ENCODE data around the gene RTTN. TPM values are rescaled to one million over a fixed set of nuclear protein-coding genes. Genes with fewer than 3 reads are reported as not detected.

Gene RTTN
- total RNA-seq, 1 experiment from 2014 or later, result 21.5 TPM

DNA sequence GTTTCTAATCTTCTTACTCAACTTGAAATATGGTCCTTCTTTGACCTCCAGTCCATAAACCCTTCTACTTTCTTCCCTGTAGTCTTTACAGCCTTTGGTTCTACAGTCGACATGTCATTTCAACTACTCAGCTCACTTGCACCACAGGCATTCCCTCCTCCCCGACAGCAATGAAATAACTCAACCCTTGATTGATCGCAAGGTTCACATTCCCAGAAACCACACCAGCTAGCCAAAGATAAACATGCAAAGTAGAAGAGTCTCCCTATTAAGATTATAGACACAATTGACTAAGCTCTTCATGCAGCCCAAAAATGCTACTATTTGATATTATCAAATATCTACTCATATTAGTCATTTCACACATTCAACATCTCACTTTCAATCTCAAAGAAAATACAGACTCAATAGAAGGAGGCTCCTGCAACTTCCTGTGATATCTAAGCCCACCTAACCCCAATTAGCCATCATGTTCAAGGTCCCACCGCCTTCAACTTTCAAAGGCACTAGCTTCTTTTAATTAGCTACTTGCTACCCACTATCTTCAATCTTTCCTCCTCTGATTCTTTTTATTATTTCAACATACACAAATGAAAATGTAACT, 50.8 kb downstream of the RTTN start (continued):
- TF ChIP-seq FOXP4 (CRISPR knock-in tag; IDR thresholded peaks at IDR 0.05) (no peak), SOX15 (CRISPR knock-in tag; IDR thresholded peaks at IDR 0.05) (no peak), ZNF671 (CRISPR knock-in tag; IDR thresholded peaks at IDR 0.05) (no peak), ATF6 (CRISPR knock-in tag; IDR thresholded peaks at IDR 0.05) (no peak), CREB1 (CRISPR knock-in tag; IDR thresholded peaks at IDR 0.05) (no peak), GABPB1 (CRISPR knock-in tag; IDR thresholded peaks at IDR 0.05) (no peak), JUN (CRISPR knock-in tag; IDR thresholded peaks at IDR 0.05) (no peak), NFE2L1 (CRISPR knock-in tag; IDR thresholded peaks at IDR 0.05) (no peak)

DNA sequence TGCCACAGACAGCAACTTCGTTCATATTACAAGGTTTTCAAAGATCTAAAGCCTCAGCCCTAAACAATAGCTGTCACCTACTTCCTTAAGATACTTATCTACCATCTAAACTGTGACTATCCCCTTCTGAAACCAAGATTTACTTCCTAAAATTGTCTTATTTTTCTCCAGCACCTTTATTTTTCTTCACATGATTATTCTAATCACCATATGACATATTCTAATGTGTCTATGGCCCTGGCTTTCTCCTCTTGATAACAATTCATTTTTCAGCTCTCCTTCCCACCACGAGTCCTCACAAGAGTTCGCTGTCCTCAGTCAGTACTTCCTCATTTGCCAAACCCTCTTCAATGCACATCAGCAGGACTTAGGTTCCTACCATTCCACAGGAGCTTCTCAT, 53.9 kb downstream of the RTTN start:
- peaks cover 6% of the 10 kb centered on the region for H3K4me1 Mint-ChIP-seq
- no peak for DNase-seq (ENCODE audit: low spot score)
- H3K27ac Mint-ChIP-seq, result no peak overlapping the region
- no peaks in the 10 kb centered on the region for H3K27me3 Mint-ChIP-seq (ENCODE audit: low read depth)
- peaks cover 13% of the 10 kb centered on the region for H3K9me3 Mint-ChIP-seq
- ChIA-PET CTCF (no interaction called here), POLR2A (no interaction called here)
- TF ChIP-seq JUN (CRISPR knock-in tag; IDR thresholded peaks at IDR 0.05) (no peak), KAT7 (CRISPR knock-in tag; IDR thresholded peaks at IDR 0.05; ENCODE audit: borderline replicate concordance) (no peak)
- no peak overlapping the region for H3K4me3 Mint-ChIP-seq
- peaks cover 15% of the 10 kb centered on the region for H3K36me3 Mint-ChIP-seq
- no peak for ATAC-seq

- Mint-ChIP-seq H3K9me3 (no peaks in the 10 kb centered on the region), H3K36me3 (peaks cover under 1% of the 10 kb centered on the region; the same call in 1 of the 2 replicates), H3K27ac (no peak overlapping the region), H3K4me3 (no peak overlapping the region), H3K27me3 (ENCODE audit: low read depth) (no peaks in the 10 kb centered on the region), H3K4me1 (no peaks in the 10 kb centered on the region)
- no peak for DNase-seq (ENCODE audit: low spot score)
- ChIA-PET POLR2A (no interaction called here), CTCF (no interaction called here)
- ATAC-seq, result no peak
- TF ChIP-seq USF1 (CRISPR knock-in tag; IDR thresholded peaks at IDR 0.05) (no peak), EMX1 (CRISPR knock-in tag; IDR thresholded peaks at IDR 0.05) (no peak), ZNF232 (CRISPR knock-in tag; IDR thresholded peaks at IDR 0.05) (no peak), ZBTB43 (CRISPR knock-in tag; IDR thresholded peaks at IDR 0.05) (no peak), TEAD4 (CRISPR knock-in tag; IDR thresholded peaks at IDR 0.05) (no peak), ZNF219 (CRISPR knock-in tag; IDR thresholded peaks at IDR 0.05; ENCODE audit: borderline replicate concordance) (no peak)
- TF ChIP-seq, protein P1, sequence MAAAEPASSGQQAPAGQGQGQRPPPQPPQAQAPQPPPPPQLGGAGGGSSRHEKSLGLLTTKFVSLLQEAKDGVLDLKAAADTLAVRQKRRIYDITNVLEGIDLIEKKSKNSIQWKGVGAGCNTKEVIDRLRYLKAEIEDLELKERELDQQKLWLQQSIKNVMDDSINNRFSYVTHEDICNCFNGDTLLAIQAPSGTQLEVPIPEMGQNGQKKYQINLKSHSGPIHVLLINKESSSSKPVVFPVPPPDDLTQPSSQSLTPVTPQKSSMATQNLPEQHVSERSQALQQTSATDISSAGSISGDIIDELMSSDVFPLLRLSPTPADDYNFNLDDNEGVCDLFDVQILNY (CRISPR knock-in tag; IDR thresholded peaks at IDR 0.05), result no peak
Observed at GRCh38 chr18:70149616-70150301, 55.7 kb downstream of the RTTN start.
